Calu3 (cell line): ENCODE results near the gene DNAJC3. TPM values are rescaled to one million over a fixed set of nuclear protein-coding genes. Genes with fewer than 3 reads are reported as not detected.

Source experiments
- BruUV-seq: library from RNA; stranded (reverse); fragments of 400-500 nt; replicated peaks from 2 replicates; lab custom pipeline; 2021; lab: Mats Ljungman, UMichigan
- CTCF ChIA-PET: fragments of 300-600 bp; sonication (Branson Sonifier 250); formaldehyde crosslinking; loops from one replicate; lab custom pipeline; 2022; ENCODE audit warnings: antibody characterized with exemption; lab: Charles Lee
- DNase-seq: peaks from one replicate; pipeline ENCODE4 v3.0.0; 2022
- H3K27ac Mint-ChIP-seq: one replicate; pipeline ENCODE4 v1.8.0; 2022; ENCODE audit warnings: mixed read lengths; ENCODE audit not compliant: unreplicated experiment
- H3K27me3 Mint-ChIP-seq: one replicate; pipeline ENCODE4 v1.8.0; 2022; ENCODE audit warnings: mixed read lengths; ENCODE audit not compliant: unreplicated experiment
- H3K36me3 Mint-ChIP-seq: one replicate; pipeline ENCODE4 v1.8.0; 2022; ENCODE audit warnings: mild to moderate bottlenecking, moderate library complexity, mixed read lengths; ENCODE audit not compliant: insufficient read depth, unreplicated experiment
- H3K4me1 Mint-ChIP-seq: one replicate; pipeline ENCODE4 v1.8.0; 2022; ENCODE audit warnings: mild to moderate bottlenecking, low read depth, mixed read lengths; ENCODE audit not compliant: unreplicated experiment
- H3K4me3 Mint-ChIP-seq: one replicate; pipeline ENCODE4 v1.8.0; 2022; ENCODE audit warnings: mild to moderate bottlenecking, low read depth, moderate library complexity, mixed read lengths; ENCODE audit not compliant: unreplicated experiment
- H3K9me3 Mint-ChIP-seq: one replicate; pipeline ENCODE4 v1.8.0; 2022; ENCODE audit warnings: low read depth, mixed read lengths; ENCODE audit not compliant: unreplicated experiment
- intact Hi-C: fragments of 100-400 bp; cut with micrococcal nuclease; formaldehyde crosslinking; loops from one replicate; pipeline ENCODE4 v1.10.0; 2022; ENCODE audit not compliant: unreplicated experiment
- total RNA-seq: library from RNA; stranded (reverse); gene quantifications from 2 replicates; pipeline ENCODE4 v1.2.3, GENCODE V29; 2022
- TF ChIP-seq, protein P1 (sequence below): fragments of 200-600 bp; IDR thresholded peaks from one replicate; pipeline ENCODE4 v1.8.0; 2022; ENCODE audit warnings: antibody characterized with exemption; ENCODE audit not compliant: unreplicated experiment

Gene DNAJC3
- total RNA-seq, 1 experiment from 2014 or later = 22.2 TPM

DNA sequence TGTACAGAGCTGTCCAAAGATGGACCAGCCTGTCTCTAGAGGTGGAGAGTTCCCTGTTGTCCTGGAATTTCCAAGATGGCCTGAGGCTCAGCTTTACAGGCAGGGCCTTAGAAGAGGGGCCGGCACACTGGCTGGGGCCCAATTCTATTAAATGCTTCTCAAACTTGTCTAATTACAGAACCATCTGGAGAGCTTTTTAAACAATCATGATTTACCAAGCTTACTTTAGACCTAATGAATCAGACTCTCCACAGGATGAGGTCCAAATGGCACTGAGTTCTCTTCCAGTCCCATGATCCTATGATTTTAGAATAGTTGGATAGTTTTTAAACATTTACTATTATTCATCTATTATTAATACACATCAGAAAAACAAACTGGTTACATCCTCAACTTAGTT, 123.5 kb downstream of the DNAJC3 start:
- TF ChIP-seq, protein P1, sequence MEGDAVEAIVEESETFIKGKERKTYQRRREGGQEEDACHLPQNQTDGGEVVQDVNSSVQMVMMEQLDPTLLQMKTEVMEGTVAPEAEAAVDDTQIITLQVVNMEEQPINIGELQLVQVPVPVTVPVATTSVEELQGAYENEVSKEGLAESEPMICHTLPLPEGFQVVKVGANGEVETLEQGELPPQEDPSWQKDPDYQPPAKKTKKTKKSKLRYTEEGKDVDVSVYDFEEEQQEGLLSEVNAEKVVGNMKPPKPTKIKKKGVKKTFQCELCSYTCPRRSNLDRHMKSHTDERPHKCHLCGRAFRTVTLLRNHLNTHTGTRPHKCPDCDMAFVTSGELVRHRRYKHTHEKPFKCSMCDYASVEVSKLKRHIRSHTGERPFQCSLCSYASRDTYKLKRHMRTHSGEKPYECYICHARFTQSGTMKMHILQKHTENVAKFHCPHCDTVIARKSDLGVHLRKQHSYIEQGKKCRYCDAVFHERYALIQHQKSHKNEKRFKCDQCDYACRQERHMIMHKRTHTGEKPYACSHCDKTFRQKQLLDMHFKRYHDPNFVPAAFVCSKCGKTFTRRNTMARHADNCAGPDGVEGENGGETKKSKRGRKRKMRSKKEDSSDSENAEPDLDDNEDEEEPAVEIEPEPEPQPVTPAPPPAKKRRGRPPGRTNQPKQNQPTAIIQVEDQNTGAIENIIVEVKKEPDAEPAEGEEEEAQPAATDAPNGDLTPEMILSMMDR = no peak
- no peaks in the 10 kb centered on the region for H3K36me3 Mint-ChIP-seq
- no peaks in the 10 kb centered on the region for H3K9me3 Mint-ChIP-seq
- no peaks in the 10 kb centered on the region for H3K4me1 Mint-ChIP-seq
- CTCF ChIA-PET = no interaction called here
- no peak for DNase-seq
- H3K27ac Mint-ChIP-seq = no peak overlapping the region
- no peaks in the 10 kb centered on the region for H3K27me3 Mint-ChIP-seq
- intact Hi-C loops = no loop called here
- H3K4me3 Mint-ChIP-seq = no peak overlapping the region
- BruUV-seq = no TSS peak

DNA sequence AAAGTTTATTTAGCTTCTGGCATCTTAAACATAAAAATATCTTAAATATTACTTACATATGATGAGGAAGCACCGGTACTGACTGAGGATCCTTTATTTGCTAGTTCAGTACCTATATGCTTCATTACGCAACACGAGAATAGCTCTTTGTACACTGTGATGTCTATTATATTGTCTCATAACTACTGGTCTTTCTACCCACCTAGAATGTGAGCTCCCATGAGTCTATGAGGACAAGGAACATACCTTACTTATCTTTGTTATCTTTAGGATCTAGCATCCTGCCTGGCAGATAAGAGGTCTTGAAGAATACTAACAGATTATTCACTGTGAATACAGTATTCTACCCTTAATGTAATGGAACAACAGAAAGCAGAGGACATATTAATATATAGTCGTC, 124.9 kb downstream of the DNAJC3 start:
- TF ChIP-seq, protein P1 = no peak
- intact Hi-C loops = no loop called here
- no peaks in the 10 kb centered on the region for H3K27me3 Mint-ChIP-seq
- no peak overlapping the region for H3K4me3 Mint-ChIP-seq
- no peaks in the 10 kb centered on the region for H3K9me3 Mint-ChIP-seq
- no peaks in the 10 kb centered on the region for H3K4me1 Mint-ChIP-seq
- no peak for DNase-seq
- no peaks in the 10 kb centered on the region for H3K36me3 Mint-ChIP-seq
- no peak overlapping the region for H3K27ac Mint-ChIP-seq
- BruUV-seq = no TSS peak
- CTCF ChIA-PET = no interaction called here

DNA sequence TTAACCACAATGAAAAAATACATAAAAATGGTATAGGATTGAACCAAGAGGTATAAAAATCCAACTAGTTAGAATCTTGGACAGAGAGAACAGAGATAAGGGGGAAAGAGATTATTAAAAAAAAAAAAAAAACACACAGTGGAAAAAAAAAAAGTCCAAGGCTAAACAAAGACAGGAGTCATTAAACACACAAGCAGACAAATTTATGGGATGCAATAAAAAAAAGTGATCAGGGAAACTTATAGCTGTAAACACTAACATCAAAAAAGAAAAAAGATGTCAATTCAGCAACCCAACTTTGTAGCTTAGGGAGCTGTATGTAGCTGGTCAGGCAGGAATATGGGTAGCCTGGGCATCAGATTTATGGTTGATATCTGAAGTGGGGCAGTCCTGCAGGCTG, 129.0 kb downstream of the DNAJC3 start:
- Mint-ChIP-seq H3K27ac (no peak overlapping the region), H3K4me1 (no peaks in the 10 kb centered on the region), H3K9me3 (no peaks in the 10 kb centered on the region), H3K27me3 (no peaks in the 10 kb centered on the region), H3K4me3 (no peak overlapping the region), H3K36me3 (no peaks in the 10 kb centered on the region)
- no peak for DNase-seq
- BruUV-seq = no TSS peak
- intact Hi-C loops = no loop called here
- CTCF ChIA-PET = interaction anchor here (0.7 kb wide), 1 partner anchor 402 kb away, joined by 3 read pairs; no protein-coding TSS in a partner anchor
- TF ChIP-seq, protein P1 = no peak

DNA sequence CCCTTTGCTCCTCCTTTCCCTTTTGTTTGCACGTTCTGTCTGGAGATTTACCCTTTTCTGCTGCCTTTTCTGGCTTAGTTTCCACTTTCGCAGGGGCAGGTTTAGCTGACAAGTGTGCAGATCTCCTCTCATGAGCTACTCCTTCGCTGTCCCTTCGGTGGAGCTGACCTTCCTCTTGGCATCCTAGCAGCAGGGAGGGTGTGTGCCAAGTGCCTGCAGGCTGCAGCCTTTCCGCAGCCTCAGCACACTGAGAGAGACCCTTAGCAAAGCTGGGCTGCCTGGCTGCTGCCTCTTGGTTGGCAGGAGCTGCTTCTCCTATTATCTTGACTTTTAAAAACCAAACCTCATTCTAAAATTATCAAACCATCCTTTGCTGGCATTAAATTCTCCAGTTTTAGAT, 132.5 kb downstream of the DNAJC3 start:
- Mint-ChIP-seq H3K9me3 (peaks cover 3% of the 10 kb centered on the region), H3K4me1 (no peaks in the 10 kb centered on the region), H3K27me3 (no peaks in the 10 kb centered on the region), H3K27ac (no peak overlapping the region), H3K4me3 (no peak overlapping the region), H3K36me3 (no peaks in the 10 kb centered on the region)
- TF ChIP-seq, protein P1 = no peak
- no TSS peak for BruUV-seq
- CTCF ChIA-PET = no interaction called here
- intact Hi-C loops = no loop called here
- no peak for DNase-seq
